GM19043 (cell line): Measurements from ENCODE around the gene ICOS.
A peak's percentile ranks its signal among the peaks of the same experiment; 100 is the strongest.
"Not testable (repeated sequence)": the region's sequence is repeated elsewhere in the genome, so short reads cannot be mapped to it uniquely, and the experiment has no call there.

Experiments used
- ATAC-seq: cut with Tn5 transposase; IDR thresholded peaks from one replicate; pipeline ENCODE4 v1.9.1; 2021; ENCODE audit warnings: low read depth; ENCODE audit not compliant: unreplicated experiment

Gene ICOS

GRCh38 chr2:203972066-203972465 lies 35.5 kb downstream of the ICOS start:
- ATAC-seq = peak; percentile 55

GRCh38 chr2:203973000-203973399 lies 36.4 kb downstream of the ICOS start:
- ATAC-seq = peak; percentile 53

GRCh38 chr2:203973676-203974075 lies 37.1 kb downstream of the ICOS start:
- ATAC-seq = no peak

GRCh38 chr2:203975912-203976311 lies 39.3 kb downstream of the ICOS start:
- ATAC-seq = no peak

- ATAC-seq = no peak
Observed at GRCh38 chr2:203982276-203982675, 45.7 kb downstream of the ICOS start.

GRCh38 chr2:203983064-203983715 lies 46.6 kb downstream of the ICOS start:
- ATAC-seq = no peak

- ATAC-seq = not testable (repeated sequence)
Observed at GRCh38 chr2:203985978-203986377, 49.4 kb downstream of the ICOS start.

GRCh38 chr2:203987959-203988358 lies 51.4 kb downstream of the ICOS start:
- no peak for ATAC-seq

- ATAC-seq = no peak
Observed at GRCh38 chr2:203988500-203989260, 52.1 kb downstream of the ICOS start.

GRCh38 chr2:203989521-203989920 lies 53.0 kb downstream of the ICOS start:
- no peak for ATAC-seq

GRCh38 chr2:203992509-203992908 lies 55.9 kb downstream of the ICOS start:
- no peak for ATAC-seq

- ATAC-seq = no peak
Observed at GRCh38 chr2:203993011-203993410, 56.4 kb downstream of the ICOS start.

- no peak for ATAC-seq
Observed at GRCh38 chr2:203993560-203993959, 57.0 kb downstream of the ICOS start.

GRCh38 chr2:203994735-203995134 lies 58.2 kb downstream of the ICOS start:
- ATAC-seq = no peak

- no peak for ATAC-seq
Observed at GRCh38 chr2:203996692-203997091, 60.1 kb downstream of the ICOS start.

- ATAC-seq = peak; percentile 50
Observed at GRCh38 chr2:203997481-203997880, 60.9 kb downstream of the ICOS start.

- no peak for ATAC-seq
Observed at GRCh38 chr2:203997980-203998809, 61.6 kb downstream of the ICOS start.

GRCh38 chr2:203999835-204000234 lies 63.3 kb downstream of the ICOS start:
- ATAC-seq = no peak

GRCh38 chr2:204000446-204000845 lies 63.9 kb downstream of the ICOS start:
- no peak for ATAC-seq

- ATAC-seq = no peak
Observed at GRCh38 chr2:204003276-204003990, 66.9 kb downstream of the ICOS start.

- no peak for ATAC-seq
Observed at GRCh38 chr2:204004912-204005311, 68.3 kb downstream of the ICOS start.
